Measurements from ENCODE around the gene PDE10A. TPM values are rescaled to one million over a fixed set of nuclear protein-coding genes. Genes with fewer than 3 reads are reported as not detected.

PDE10A gene
- total and polyA plus RNA-seq, 9 of the 15 experiments (the other 6 are each of a cell fraction or from before 2014, with no cell fraction given), result 0.04 TPM; not detected in 8

GRCh38 chr6:165678904-165679303 is 15.9 kb upstream of the PDE10A start (continued):
- TF ChIP-seq RBM17 (IDR thresholded peaks at IDR 0.05; ENCODE audit: borderline replicate concordance, low read depth, low read length) (no peak), MAZ (CRISPR knock-in tag; conservative IDR thresholded peaks at IDR 0.05 in 1 of 2, IDR thresholded peaks at IDR 0.05 in 1 of 2) (no peak), ZNF316 (IDR thresholded peaks at IDR 0.05) (no peak), DPF2 (IDR thresholded peaks at IDR 0.05) (no peak), RNF219 (CRISPR knock-in tag; IDR thresholded peaks at IDR 0.05) (no peak), CTCF (IDR thresholded peaks at IDR 0.05 in 2 of 3, conservative IDR thresholded peaks at IDR 0.05 in 1 of 3; ENCODE audit: insufficient read depth in 2 of 3, low read depth in 1 of 3, low read length in 3 of 3) (no peak), ZNF354B (CRISPR knock-in tag; IDR thresholded peaks at IDR 0.05) (no peak), ATF1 (CRISPR knock-in tag; IDR thresholded peaks at IDR 0.05) (no peak), ATF1 (tag; IDR thresholded peaks at IDR 0.05) (no peak)
- TF ChIP-seq, protein P1, sequence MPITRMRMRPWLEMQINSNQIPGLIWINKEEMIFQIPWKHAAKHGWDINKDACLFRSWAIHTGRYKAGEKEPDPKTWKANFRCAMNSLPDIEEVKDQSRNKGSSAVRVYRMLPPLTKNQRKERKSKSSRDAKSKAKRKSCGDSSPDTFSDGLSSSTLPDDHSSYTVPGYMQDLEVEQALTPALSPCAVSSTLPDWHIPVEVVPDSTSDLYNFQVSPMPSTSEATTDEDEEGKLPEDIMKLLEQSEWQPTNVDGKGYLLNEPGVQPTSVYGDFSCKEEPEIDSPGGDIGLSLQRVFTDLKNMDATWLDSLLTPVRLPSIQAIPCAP (CRISPR knock-in tag; IDR thresholded peaks at IDR 0.05; ENCODE audit: borderline replicate concordance), result no peak
